Spleen (tissue), 11 donors: ENCODE data around the gene RBFOX1. TPM values are rescaled to one million over a fixed set of nuclear protein-coding genes. Genes with fewer than 3 reads are reported as not detected.

Source experiments
- DNase-seq: peaks from one replicate; pipeline ENCODE4 v3.0.0-alpha.2; 2020
- H3K27ac ChIP-seq, 8 donors: fragments of 200-600 bp; sonication (generic) in 7 of 8; 1 replicate in 4 of 8; 2 replicates in 4 of 8; pipeline versions ENCODE4 v1.5.0 to v1.8.0; 2016 to 2021; ENCODE audit warnings: inconsistent platforms in 4 of 8, mild to moderate bottlenecking in 4 of 8, moderate library complexity in 1 of 8
- H3K27me3 ChIP-seq, 7 donors: fragments of 200-600 bp; sonication (generic) in 6 of 7; replicated peaks in 1 of 7; 1 replicate in 4 of 7; 2 replicates in 3 of 7; pipeline versions ENCODE4 v1.5.0 to v1.8.0; 2016 to 2021; ENCODE audit warnings: inconsistent platforms in 3 of 7, mild to moderate bottlenecking in 1 of 7
- H3K36me3 ChIP-seq, 6 donors: fragments of 200-600 bp; sonication (generic) in 5 of 6; 1 replicate in 4 of 6; 2 replicates in 2 of 6; pipeline versions ENCODE4 v1.5.0 to v1.8.0; 2016 to 2021; ENCODE audit warnings: inconsistent platforms in 2 of 6
- H3K4me1 ChIP-seq, 6 donors: fragments of 200-600 bp; sonication (generic) in 5 of 6; 1 replicate in 3 of 6; 2 replicates in 3 of 6; pipeline versions ENCODE4 v1.5.0 to v1.8.0; 2016 to 2021; ENCODE audit warnings: inconsistent platforms in 3 of 6
- H3K4me3 ChIP-seq, 8 donors: fragments of 200-600 bp; sonication (generic) in 7 of 8; 1 replicate in 4 of 8; 2 replicates in 4 of 8; pipeline versions ENCODE4 v1.5.0 to v1.8.0; 2016 to 2021; ENCODE audit warnings: inconsistent platforms in 4 of 8, mild to moderate bottlenecking in 4 of 8, moderate library complexity in 2 of 8
- H3K9me3 ChIP-seq, 8 donors: fragments of 200-600 bp; sonication (generic) in 7 of 8; 1 replicate in 4 of 8; 2 replicates in 4 of 8; pipeline versions ENCODE4 v1.5.0 to v1.8.0; 2016 to 2021; ENCODE audit warnings: inconsistent platforms in 4 of 8
- CTCF ChIP-seq, 11 experiments: fragments of 200-600 bp in 7 of 11; fragments of 450-650 bp in 4 of 11; sonication (generic) in 4 of 11; IDR thresholded peaks in 8 of 11; conservative IDR thresholded peaks in 3 of 11; 1 replicate in 7 of 11; 2 replicates in 4 of 11; pipeline versions ENCODE4 v1.4.0 to v1.8.0; 2016 to 2021; ENCODE audit warnings: antibody characterized with exemption in 11 of 11, inconsistent platforms in 4 of 11, mild to moderate bottlenecking in 1 of 11
- POLR2A ChIP-seq, 3 donors: fragments of 450-650 bp; IDR thresholded peaks; one replicate each; pipeline ENCODE4 v1.5.1; 2017; ENCODE audit warnings: antibody characterized with exemption in 3 of 3, mild to moderate bottlenecking in 1 of 3
- POLR2AphosphoS5 ChIP-seq, 3 donors: sonication (generic); formaldehyde crosslinking; IDR thresholded peaks; one replicate each; pipeline ENCODE4 v1.5.1; 2017; ENCODE audit warnings: antibody characterized with exemption in 3 of 3
- WGBS, 5 donors: extraction: QIAGEN DNeasy Blood & Tissue Kit in 3 of 5; methylation state at CpG; one replicate each; pipeline versions ENCODE4 v1.1.5 to v1.1.7; 2013 to 2018; 5-methylcytosine and 5-hydroxymethylcytosine counted together
- intact Hi-C: fragments of 100-400 bp; cut with DNase I; formaldehyde crosslinking; loops from one replicate; pipeline ENCODE4 v1.15.0; 2023; ENCODE audit warnings: low total_unique reads
- polyA plus RNA-seq, 3 donors: library from polyadenylated mRNA; stranded (reverse); fragments of 200-250 nt; gene quantifications; one replicate each; pipeline ENCODE4 v1.2.1, GENCODE V29; 2013
- total RNA-seq, 7 donors: library from RNA; depleted of rRNA in 3 of 7; stranded (reverse); fragments of >200 nt in 3 of 7; fragmentation: NEBNext Ultra II Directional in 4 of 7; extraction: Animal tissue kit (Norgen Biotek cat#: 25700) in 4 of 7; gene quantifications; one replicate each; pipeline versions ENCODE4 v1.1.0 to v1.2.1, GENCODE V29; 2016 to 2021
- donor health status: healthy with polysubstance abuse.
- donor health status: DM: no; HTN: no; CAD: no; lungs with moderate emphysema.
- donor health status: DM: no; HTN: no; CAD: no.
- donor health status: Bipolar disorder and iron deficiency.
- donor health status: healthy.
- donor health status: DM: no; HTN: no; CAD: no.
- donor health status: DM: yes; HTN: yes; CAD: no.

RBFOX1 gene
- total and polyA plus RNA-seq, 10 donors = 0.07 to 0.13 TPM; not detected in 8

DNA sequence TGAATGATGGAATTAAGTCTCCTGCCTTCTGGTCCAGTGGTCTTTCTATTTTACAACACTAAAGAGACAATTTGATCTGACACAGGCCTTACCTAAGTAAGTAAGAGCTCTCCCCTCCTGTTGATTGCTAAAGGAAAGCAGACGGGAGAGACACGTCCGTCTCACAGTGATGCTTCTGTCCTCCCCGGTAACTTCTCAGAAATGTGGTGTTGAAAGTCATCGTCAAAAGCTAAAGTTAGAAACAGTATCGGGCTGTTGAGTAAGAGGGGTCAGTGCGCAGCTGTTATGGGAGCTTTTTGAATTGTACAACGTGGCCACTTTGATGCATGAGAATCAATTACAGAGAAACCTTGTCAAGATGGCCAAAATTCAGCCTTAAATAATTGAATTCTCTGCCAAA lies 1.9 kb upstream of the RBFOX1 start:
- intact Hi-C loops = no loop called here
- TF ChIP-seq POLR2A (IDR thresholded peaks at IDR 0.05) (no peak), POLR2AphosphoS5 (IDR thresholded peaks at IDR 0.05) (no peak), CTCF (IDR thresholded peaks at IDR 0.05 in 8 of 11, conservative IDR thresholded peaks at IDR 0.05 in 3 of 11) (no peak)
- 62 to 76% (median 73%) methylated on average over 8 of the region's 8 CpGs for WGBS, 5 donors
- H3K4me3 ChIP-seq = no peak overlapping the region
- H3K27me3 ChIP-seq = no peaks in the 10 kb centered on the region
- no peaks in the 10 kb centered on the region for H3K9me3 ChIP-seq
- H3K4me1 ChIP-seq = no peaks in the 10 kb centered on the region
- no peak overlapping the region for H3K27ac ChIP-seq
- DNase-seq = no peak
- no peaks in the 10 kb centered on the region for H3K36me3 ChIP-seq

- no peak for TF ChIP-seq CTCF (IDR thresholded peaks at IDR 0.05 in 8 of 11, conservative IDR thresholded peaks at IDR 0.05 in 3 of 11)
- H3K36me3 ChIP-seq = no peaks in the 10 kb centered on the region
- 71 to 80% (median 75%) methylated on average over 6 of the region's 6 CpGs for WGBS, 5 donors
- intact Hi-C loops = no loop called here
- no peak overlapping the region for H3K27ac ChIP-seq
- no peaks in the 10 kb centered on the region for H3K4me1 ChIP-seq
- DNase-seq = no peak
- H3K4me3 ChIP-seq = no peak overlapping the region
- H3K9me3 ChIP-seq = no peaks in the 10 kb centered on the region
- H3K27me3 ChIP-seq = no peaks in the 10 kb centered on the region
Observed at GRCh38 chr16:7331997-7332396, 648 bp upstream of the RBFOX1 start.

- Histone ChIP-seq H3K4me1 (no peaks in the 10 kb centered on the region), H3K36me3 (no peaks in the 10 kb centered on the region), H3K9me3 (no peaks in the 10 kb centered on the region), H3K4me3 (no peak overlapping the region), H3K27ac (no peak overlapping the region), H3K27me3 (no peaks in the 10 kb centered on the region)
- DNase-seq = no peak
- 78 to 85% (median 81%) methylated on average over 6 of the region's 6 CpGs for WGBS, 5 donors
- intact Hi-C loops = no loop called here
- TF ChIP-seq POLR2AphosphoS5 (IDR thresholded peaks at IDR 0.05) = no peak
Observed at GRCh38 chr16:7333180-7333725, 608 bp downstream of the RBFOX1 start.

GRCh38 chr16:7334801-7335560 lies 2.3 kb downstream of the RBFOX1 start:
- Histone ChIP-seq H3K36me3 (no peaks in the 10 kb centered on the region), H3K27me3 (no peaks in the 10 kb centered on the region), H3K27ac (no peak overlapping the region), H3K4me3 (no peak overlapping the region), H3K4me1 (no peaks in the 10 kb centered on the region), H3K9me3 (no peaks in the 10 kb centered on the region)
- no peak for TF ChIP-seq POLR2AphosphoS5 (IDR thresholded peaks at IDR 0.05)
- no peak for TF ChIP-seq CTCF (IDR thresholded peaks at IDR 0.05 in 8 of 11, conservative IDR thresholded peaks at IDR 0.05 in 3 of 11)
- TF ChIP-seq POLR2A (IDR thresholded peaks at IDR 0.05) = no peak
- intact Hi-C loops = no loop called here
- WGBS, 5 donors = 67 to 90% (median 73%) methylated on average over 3 of the region's 3 CpGs
- no peak for DNase-seq
